Measurements from ENCODE around the gene FXYD6.

DNA sequence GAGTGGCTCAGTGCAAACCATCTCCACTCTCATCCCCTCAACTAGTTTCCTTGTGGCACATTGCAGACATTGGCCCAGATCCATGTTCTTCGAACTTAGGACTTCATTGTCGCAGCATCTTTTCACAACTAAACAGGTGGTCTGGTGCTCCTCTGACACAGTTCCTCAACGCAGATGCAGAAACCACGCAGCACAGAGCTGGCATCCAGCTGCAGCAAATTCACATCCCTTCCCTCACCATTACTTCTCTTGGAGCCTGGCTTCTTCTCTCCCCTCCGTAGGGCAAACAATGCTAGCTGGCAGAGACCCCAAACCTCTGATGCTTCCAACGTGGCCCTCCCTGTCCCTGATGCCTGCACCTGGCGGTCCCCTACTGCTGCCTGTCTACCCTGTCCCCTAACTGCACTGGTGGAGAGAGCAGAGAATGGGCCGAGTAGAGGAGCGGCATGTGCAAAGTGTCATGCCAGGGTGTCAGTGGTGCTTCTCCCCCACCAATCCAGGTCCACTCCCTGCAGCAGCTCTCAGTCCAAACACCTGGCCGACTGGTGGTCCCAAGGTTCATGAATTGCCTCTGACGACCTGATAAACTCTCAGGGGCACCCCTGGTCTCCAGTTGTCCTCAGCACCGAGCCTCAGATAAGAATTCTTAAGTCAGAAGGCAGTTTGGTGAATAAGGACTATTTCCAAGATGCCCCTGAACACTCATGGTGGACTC is 34.6 kb upstream of the FXYD6 start:
- TF ChIP-seq, protein P1, sequence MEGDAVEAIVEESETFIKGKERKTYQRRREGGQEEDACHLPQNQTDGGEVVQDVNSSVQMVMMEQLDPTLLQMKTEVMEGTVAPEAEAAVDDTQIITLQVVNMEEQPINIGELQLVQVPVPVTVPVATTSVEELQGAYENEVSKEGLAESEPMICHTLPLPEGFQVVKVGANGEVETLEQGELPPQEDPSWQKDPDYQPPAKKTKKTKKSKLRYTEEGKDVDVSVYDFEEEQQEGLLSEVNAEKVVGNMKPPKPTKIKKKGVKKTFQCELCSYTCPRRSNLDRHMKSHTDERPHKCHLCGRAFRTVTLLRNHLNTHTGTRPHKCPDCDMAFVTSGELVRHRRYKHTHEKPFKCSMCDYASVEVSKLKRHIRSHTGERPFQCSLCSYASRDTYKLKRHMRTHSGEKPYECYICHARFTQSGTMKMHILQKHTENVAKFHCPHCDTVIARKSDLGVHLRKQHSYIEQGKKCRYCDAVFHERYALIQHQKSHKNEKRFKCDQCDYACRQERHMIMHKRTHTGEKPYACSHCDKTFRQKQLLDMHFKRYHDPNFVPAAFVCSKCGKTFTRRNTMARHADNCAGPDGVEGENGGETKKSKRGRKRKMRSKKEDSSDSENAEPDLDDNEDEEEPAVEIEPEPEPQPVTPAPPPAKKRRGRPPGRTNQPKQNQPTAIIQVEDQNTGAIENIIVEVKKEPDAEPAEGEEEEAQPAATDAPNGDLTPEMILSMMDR (IDR thresholded peaks at IDR 0.05; ENCODE audit: insufficient read depth, low read depth, low read length), result no peak
- TF ChIP-seq EZH2 (IDR thresholded peaks at IDR 0.05; ENCODE audit: insufficient read depth, low read length), result no peak
